ENCODE data around the gene ELOB.

DNA sequence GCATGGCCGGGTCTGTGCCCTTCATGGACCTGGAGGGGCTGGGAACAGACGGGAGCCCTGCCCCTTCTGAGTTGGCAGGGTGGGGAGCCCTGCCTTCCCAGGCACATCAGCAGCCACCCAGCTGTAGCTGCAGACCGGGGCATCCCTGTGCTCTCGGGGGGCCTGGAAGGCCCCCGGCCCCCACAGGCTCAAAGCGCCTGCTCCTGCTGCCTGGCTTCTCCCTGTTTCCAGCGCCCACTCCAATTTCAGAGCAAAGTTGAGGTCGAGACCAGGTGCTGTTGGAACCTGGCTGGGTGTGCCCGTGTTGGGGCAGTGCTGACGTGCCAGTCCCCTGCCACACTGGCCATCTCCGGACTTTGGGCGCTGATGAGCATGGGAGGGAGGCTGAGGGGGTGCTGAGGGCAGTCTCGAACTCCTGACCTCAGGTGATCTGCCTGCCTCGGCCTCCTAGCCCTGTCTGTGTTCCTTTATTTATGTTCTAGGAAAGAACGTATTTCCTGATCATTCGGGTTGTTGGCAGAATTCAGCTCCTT, 52.2 kb downstream of the ELOB start:
- no peak for TF ChIP-seq EZH2 (IDR thresholded peaks at IDR 0.05; ENCODE audit: low read length, unreplicated experiment)
- TF ChIP-seq, protein P1, sequence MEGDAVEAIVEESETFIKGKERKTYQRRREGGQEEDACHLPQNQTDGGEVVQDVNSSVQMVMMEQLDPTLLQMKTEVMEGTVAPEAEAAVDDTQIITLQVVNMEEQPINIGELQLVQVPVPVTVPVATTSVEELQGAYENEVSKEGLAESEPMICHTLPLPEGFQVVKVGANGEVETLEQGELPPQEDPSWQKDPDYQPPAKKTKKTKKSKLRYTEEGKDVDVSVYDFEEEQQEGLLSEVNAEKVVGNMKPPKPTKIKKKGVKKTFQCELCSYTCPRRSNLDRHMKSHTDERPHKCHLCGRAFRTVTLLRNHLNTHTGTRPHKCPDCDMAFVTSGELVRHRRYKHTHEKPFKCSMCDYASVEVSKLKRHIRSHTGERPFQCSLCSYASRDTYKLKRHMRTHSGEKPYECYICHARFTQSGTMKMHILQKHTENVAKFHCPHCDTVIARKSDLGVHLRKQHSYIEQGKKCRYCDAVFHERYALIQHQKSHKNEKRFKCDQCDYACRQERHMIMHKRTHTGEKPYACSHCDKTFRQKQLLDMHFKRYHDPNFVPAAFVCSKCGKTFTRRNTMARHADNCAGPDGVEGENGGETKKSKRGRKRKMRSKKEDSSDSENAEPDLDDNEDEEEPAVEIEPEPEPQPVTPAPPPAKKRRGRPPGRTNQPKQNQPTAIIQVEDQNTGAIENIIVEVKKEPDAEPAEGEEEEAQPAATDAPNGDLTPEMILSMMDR (conservative IDR thresholded peaks at IDR 0.05; ENCODE audit: low read depth, low read length) = no peak
